WTC11 (cell line): Measurements from ENCODE around the gene TANGO2. TPM values are rescaled to one million over a fixed set of nuclear protein-coding genes. Genes with fewer than 3 reads are reported as not detected.

Experiments used
- ATAC-seq: fragments of 200-7000 bp; cut with Tn5 transposase; 2 replicates; pipeline ENCODE4 v1.10.0; 2021; ENCODE audit warnings: mild to moderate bottlenecking, moderate library complexity
- CTCF ChIA-PET: fragments of 300-600 bp; sonication (Branson Sonifier 250); formaldehyde crosslinking; loops from one replicate; lab custom pipeline; 2021; ENCODE audit warnings: antibody characterized with exemption; lab: Charles Lee
- POLR2A ChIA-PET: fragments of 350-600 bp; sonication (Branson Sonifier 250); formaldehyde crosslinking; loops from one replicate; lab custom pipeline; 2021; ENCODE audit warnings: antibody characterized with exemption; lab: Charles Lee
- DNase-seq: peaks from one replicate; pipeline ENCODE4 v3.0.0; 2021; ENCODE audit warnings: low spot score
- H3K27ac Mint-ChIP-seq: 2 replicates; pipeline ENCODE4 v1.8.0; 2021; ENCODE audit warnings: mixed read lengths
- H3K27me3 Mint-ChIP-seq: 2 replicates; pipeline ENCODE4 v1.8.0; 2021; ENCODE audit warnings: low read depth, mild to moderate bottlenecking, moderate library complexity, mixed read lengths
- H3K36me3 Mint-ChIP-seq: 2 replicates; pipeline ENCODE4 v1.8.0; 2021; ENCODE audit warnings: mixed read lengths
- H3K4me1 Mint-ChIP-seq: 2 replicates; pipeline ENCODE4 v1.8.0; 2022; ENCODE audit warnings: mixed read lengths
- H3K4me3 Mint-ChIP-seq: 2 replicates; pipeline ENCODE4 v1.8.0; 2021; ENCODE audit warnings: mild to moderate bottlenecking, moderate library complexity, mixed read lengths
- H3K9me3 Mint-ChIP-seq: 2 replicates; pipeline ENCODE4 v1.8.0; 2021; ENCODE audit warnings: mixed read lengths
- ARID4B ChIP-seq: sonication (generic); formaldehyde crosslinking; IDR thresholded peaks from 2 replicates; pipeline ENCODE4 v1.8.0; 2023; ENCODE audit warnings: missing genetic modification reagents, mild to moderate bottlenecking, borderline replicate concordance
- ATF6 ChIP-seq: sonication (generic); formaldehyde crosslinking; IDR thresholded peaks from 2 replicates; pipeline ENCODE4 v1.8.1; 2023; ENCODE audit warnings: mild to moderate bottlenecking, missing genetic modification reagents
- CREM ChIP-seq: sonication (generic); formaldehyde crosslinking; IDR thresholded peaks from 2 replicates; pipeline ENCODE4 v1.8.1; 2022; ENCODE audit warnings: mild to moderate bottlenecking, missing genetic modification reagents, moderate library complexity
- E2F4 ChIP-seq: sonication (generic); formaldehyde crosslinking; IDR thresholded peaks from 2 replicates; pipeline ENCODE4 v1.8.1; 2022; ENCODE audit warnings: low read depth, mild to moderate bottlenecking, moderate library complexity, missing genetic modification reagents, borderline replicate concordance
- ERG ChIP-seq: fragments of 250-450 bp; sonication (Bioruptor Pico); IDR thresholded peaks from 2 replicates; pipeline ENCODE4 v1.8.0; 2021; ENCODE audit warnings: mild to moderate bottlenecking
- FOXJ3 ChIP-seq: sonication (generic); formaldehyde crosslinking; IDR thresholded peaks from 2 replicates; pipeline ENCODE4 v1.9.0; 2021; ENCODE audit warnings: missing genetic modification reagents, mild to moderate bottlenecking, borderline replicate concordance
- FOXP4 ChIP-seq: sonication (generic); formaldehyde crosslinking; IDR thresholded peaks from 2 replicates; pipeline ENCODE4 v1.8.0; 2022; ENCODE audit warnings: mild to moderate bottlenecking, missing genetic modification reagents
- HMGA2 ChIP-seq: fragments of 250-450 bp; sonication (Bioruptor Pico); IDR thresholded peaks from 2 replicates; pipeline ENCODE4 v1.4.0; 2021; ENCODE audit warnings: mild to moderate bottlenecking, moderate library complexity
- NFATC4 ChIP-seq: fragments of 250-450 bp; sonication (Bioruptor Pico); IDR thresholded peaks from 2 replicates; pipeline ENCODE4 v1.9.0; 2021; ENCODE audit warnings: mild to moderate bottlenecking
- NFE2L1 ChIP-seq: sonication (generic); formaldehyde crosslinking; IDR thresholded peaks from 2 replicates; pipeline ENCODE4 v1.8.1; 2023; ENCODE audit warnings: missing genetic modification reagents
- SMAD3 ChIP-seq: sonication (generic); formaldehyde crosslinking; IDR thresholded peaks from 2 replicates; pipeline ENCODE4 v1.8.0; 2022; ENCODE audit warnings: missing genetic modification reagents, mild to moderate bottlenecking, borderline replicate concordance
- STAT6 ChIP-seq: sonication (generic); formaldehyde crosslinking; conservative IDR thresholded peaks from 2 replicates; pipeline ENCODE4 v1.8.1; 2023; ENCODE audit warnings: mild to moderate bottlenecking, low read depth, missing genetic modification reagents, moderate library complexity
- ZNF532 ChIP-seq: fragments of 250-450 bp; sonication (Bioruptor Pico); IDR thresholded peaks from 2 replicates; pipeline ENCODE4 v1.9.0; 2021; ENCODE audit warnings: mild to moderate bottlenecking, borderline replicate concordance
- ZSCAN18 ChIP-seq: fragments of 250-450 bp; sonication (Bioruptor Pico); IDR thresholded peaks from 2 replicates; pipeline ENCODE4 v2.1.2; 2022; ENCODE audit warnings: mild to moderate bottlenecking, moderate library complexity
- total RNA-seq: library from RNA; stranded (reverse); gene quantifications from 3 replicates; pipeline ENCODE4 v1.2.3, GENCODE V29; 2021

Gene TANGO2
- total RNA-seq, 1 experiment from 2014 or later, result 14.8 TPM

GRCh38 chr22:20086763-20087162 is 65.9 kb downstream of the TANGO2 start:
- no peak for TF ChIP-seq ATF6 (CRISPR knock-in tag)
- no peak for TF ChIP-seq NFATC4 (CRISPR knock-in tag)
- TF ChIP-seq ZNF532 (CRISPR knock-in tag), result no peak
- TF ChIP-seq SMAD3 (CRISPR knock-in tag), result no peak
- no peak for TF ChIP-seq FOXJ3
- no peak for TF ChIP-seq STAT6 (CRISPR knock-in tag)
- TF ChIP-seq ERG (CRISPR knock-in tag), result no peak
- TF ChIP-seq HMGA2 (CRISPR knock-in tag), result no peak
- TF ChIP-seq E2F4 (CRISPR knock-in tag), result no peak
- TF ChIP-seq ZSCAN18 (CRISPR knock-in tag), result no peak
- no peak for TF ChIP-seq FOXP4
- no peak for TF ChIP-seq CREM
- TF ChIP-seq NFE2L1 (CRISPR knock-in tag), result no peak
- TF ChIP-seq ARID4B (CRISPR knock-in tag), result no peak
- Mint-ChIP-seq H3K27ac (no peak overlapping the region), H3K4me1 (peaks cover 30% of the 10 kb centered on the region), H3K27me3 (no peaks in the 10 kb centered on the region), H3K4me3 (no peak overlapping the region), H3K9me3 (no peaks in the 10 kb centered on the region), H3K36me3 (peaks cover 65% of the 10 kb centered on the region)
- ATAC-seq (no peak), DNase-seq (no peak)
- CTCF ChIA-PET, result interaction anchor here (1.8 kb wide), 1 partner anchor 14 kb away, joined by 4 read pairs; no protein-coding TSS in a partner anchor
- POLR2A ChIA-PET, result no interaction called here
